Activated CD8-positive, alpha-beta memory T cell treated with anti-CD3 and anti-CD28 coated beads for 36 hours (primary cell): Measurements from ENCODE around the gene KCTD6. TPM values are rescaled to one million over a fixed set of nuclear protein-coding genes. Genes with fewer than 3 reads are reported as not detected.
"Not testable (repeated sequence)": the region's sequence is repeated elsewhere in the genome, so short reads cannot be mapped to it uniquely, and the experiment has no call there.

Experiments used
- CTCF ChIA-PET: fragments of 350-600 bp; sonication (Branson Sonifier 250); formaldehyde crosslinking; loops from one replicate; lab custom pipeline; 2021; ENCODE audit warnings: antibody characterized with exemption; lab: Charles Lee
- POLR2A ChIA-PET: fragments of 350-600 bp; sonication (Branson Sonifier 250); formaldehyde crosslinking; loops from one replicate; lab custom pipeline; 2021; ENCODE audit warnings: antibody characterized with exemption; lab: Charles Lee
- total RNA-seq, 2 experiments: library from RNA; stranded (reverse); gene quantifications; one replicate each; pipeline ENCODE4 v1.2.3, GENCODE V29; 2021

The KCTD6 gene
- total RNA-seq, 2 experiments from 2014 or later, result 6.4 to 6.6 TPM

DNA sequence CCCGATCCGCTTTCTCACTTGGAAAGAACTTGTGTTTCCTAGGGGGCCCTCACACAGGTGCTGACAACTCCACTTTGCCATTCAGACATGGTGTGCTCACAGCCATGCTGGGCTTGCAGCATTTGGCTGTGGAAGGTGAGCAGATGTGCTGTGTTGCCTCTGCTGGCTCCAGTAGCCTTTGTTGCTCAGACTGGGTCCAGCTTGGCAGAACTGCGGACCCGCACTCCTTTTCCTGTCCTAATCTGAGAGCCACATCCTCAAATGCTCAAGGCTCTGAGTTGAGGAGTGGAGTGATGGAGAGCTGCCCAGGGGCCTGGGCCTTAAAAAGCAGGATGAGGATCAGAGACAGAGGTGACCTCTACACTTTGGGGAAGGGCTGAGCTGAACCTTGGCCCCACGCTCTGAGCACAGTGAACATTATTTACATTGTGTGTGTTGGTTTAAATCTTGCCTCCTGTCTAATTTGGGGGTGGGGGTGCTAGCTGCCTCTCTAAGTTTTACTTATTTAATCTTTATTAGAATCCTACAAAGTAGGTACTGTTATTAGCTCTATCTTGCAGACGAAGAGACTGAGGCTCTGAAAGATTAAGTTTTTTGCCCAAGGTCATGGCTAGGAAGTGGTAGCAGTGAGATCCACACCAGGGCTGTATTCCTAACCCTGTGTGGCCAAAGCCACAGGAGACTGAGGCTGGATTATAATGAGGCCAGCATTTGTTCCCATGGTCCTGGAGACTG lies 27.9 kb downstream of the KCTD6 start:
- CTCF ChIA-PET, result interaction anchor here (0.9 kb wide), 1 partner anchor 51 kb away, joined by 3 read pairs; no protein-coding TSS in a partner anchor
- POLR2A ChIA-PET, result no interaction called here

DNA sequence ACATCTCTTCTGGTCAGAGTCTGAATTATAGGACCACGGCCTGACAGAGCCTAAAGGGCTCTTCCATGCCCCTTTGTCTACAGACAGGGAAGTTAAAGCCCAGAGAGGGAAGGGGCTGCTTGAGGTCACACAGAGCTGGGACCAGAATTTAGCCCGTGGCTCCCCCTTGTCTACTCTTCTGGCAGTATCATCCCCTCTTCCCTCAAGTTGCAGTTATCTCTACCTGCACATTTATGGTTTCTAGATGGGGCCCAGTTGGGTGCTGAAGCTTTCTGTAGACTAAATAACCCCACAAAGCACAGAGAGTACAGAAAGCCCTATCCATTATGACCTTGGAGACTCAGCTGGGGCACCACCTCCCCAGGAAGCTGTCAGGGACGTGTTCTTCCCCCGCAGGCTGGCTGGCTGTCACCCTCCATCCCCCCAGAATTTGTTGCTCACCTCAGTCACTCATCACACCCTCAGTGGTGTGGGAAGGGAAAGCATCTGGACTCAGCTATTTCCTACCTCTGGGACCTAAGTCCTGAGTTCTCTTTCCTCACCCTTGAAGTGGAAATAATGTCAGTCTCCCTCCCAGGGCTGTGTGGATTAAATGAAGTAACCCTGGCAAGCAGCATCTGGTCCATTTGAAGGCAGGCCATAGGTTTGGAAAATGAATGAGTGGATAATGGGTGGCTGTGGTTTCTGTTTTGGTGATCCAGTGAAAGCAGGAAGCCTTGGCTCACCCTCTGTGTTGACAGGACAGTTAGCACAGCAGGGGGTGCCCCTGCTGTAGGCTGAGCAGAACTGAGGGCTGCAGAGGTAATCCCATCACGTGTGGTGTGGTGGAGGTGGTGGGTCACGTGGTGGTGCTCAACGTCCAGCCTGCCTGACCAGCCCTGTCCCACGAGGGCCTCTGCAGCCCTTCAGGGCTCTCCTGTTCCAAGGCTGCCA lies 28.8 kb downstream of the KCTD6 start:
- POLR2A ChIA-PET, result interaction anchor here (0.5 kb wide), 1 partner anchor 180 kb away, joined by 3 read pairs; no protein-coding TSS in a partner anchor
- CTCF ChIA-PET, result no interaction called here

DNA sequence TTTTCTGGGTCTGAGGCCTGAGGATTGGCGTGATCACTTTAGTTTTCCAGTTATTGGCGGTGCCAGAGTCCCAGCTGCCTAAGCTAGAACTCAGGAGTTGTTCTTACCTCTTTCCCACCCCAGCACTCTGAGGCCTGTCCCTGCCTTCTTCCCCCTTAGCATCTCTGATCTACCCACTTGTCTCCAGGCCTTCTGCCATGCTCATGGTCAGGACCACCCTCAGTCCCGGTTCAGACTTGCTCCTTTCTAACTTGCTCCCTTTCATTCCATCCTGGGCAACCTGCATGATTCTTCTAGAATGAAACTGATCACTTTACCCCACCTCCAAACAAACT lies 29.4 kb downstream of the KCTD6 start:
- ChIA-PET CTCF (no interaction called here), POLR2A (no interaction called here)

DNA sequence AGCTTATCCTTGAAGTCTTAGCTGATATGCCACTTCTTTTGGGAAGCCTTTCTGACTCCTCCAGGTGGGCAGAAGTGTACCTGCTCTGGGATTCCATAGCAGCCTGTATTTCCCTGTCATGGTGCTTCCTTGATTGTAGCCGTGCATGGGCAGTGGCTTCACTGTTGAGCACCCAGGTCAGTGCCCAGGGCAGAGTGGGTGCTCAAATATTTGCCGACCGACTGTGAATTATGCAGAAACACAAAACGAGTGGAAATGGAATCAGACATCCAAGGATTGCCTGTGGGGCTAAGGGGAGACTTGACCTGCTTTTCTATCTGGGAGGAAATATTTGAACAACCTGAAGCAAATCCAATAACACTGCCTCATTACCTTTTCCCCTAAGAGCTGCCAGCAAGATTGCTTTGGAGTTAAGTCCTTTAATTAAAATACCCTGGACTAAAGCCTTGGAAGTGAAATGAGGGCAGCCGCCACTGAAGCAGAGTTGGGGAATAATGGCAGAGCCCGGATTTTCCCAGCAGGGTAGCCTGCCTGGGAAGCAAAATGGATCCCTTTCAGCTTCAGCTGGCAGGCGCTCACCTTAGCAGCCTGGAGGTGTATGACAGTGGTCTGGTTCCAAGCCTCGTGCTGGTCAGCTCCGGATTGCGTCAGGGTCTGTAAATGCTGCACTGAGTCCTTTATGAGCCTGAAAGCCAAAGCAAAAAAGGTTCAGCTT lies 30.2 kb downstream of the KCTD6 start:
- ChIA-PET POLR2A (no interaction called here), CTCF (no interaction called here)

DNA sequence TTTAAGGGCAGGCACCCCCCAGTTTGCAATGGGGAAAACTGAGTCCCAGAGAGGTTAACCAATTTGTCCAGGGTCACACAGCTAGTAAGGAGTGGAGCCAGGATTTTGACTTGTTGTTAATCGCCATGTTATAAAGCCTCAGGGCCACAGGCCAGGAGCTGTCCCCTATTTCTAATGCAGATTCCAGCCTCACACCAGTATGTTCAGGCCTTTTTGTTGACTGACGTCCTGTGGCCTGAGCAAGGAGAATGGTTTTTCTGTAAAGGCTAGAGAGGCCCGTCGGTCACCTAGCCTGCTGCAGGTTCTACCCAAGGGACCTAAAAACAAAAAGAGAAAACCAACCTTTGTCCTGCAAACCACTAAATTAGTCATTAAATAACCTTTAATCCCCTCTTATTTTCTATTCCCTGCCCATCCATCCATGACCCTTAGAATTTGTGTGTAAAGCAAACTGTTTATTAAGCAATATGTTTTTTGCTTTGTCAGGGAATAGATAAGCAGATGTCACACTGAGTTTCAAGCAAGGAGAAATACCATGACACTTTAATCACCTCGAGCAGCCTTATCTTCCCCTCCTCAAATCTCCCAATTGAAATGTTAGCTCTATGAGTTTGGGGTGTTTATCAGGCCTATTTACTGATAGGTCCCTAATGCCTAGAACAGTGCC lies 31.0 kb downstream of the KCTD6 start:
- ChIA-PET POLR2A (no interaction called here), CTCF (no interaction called here)

DNA sequence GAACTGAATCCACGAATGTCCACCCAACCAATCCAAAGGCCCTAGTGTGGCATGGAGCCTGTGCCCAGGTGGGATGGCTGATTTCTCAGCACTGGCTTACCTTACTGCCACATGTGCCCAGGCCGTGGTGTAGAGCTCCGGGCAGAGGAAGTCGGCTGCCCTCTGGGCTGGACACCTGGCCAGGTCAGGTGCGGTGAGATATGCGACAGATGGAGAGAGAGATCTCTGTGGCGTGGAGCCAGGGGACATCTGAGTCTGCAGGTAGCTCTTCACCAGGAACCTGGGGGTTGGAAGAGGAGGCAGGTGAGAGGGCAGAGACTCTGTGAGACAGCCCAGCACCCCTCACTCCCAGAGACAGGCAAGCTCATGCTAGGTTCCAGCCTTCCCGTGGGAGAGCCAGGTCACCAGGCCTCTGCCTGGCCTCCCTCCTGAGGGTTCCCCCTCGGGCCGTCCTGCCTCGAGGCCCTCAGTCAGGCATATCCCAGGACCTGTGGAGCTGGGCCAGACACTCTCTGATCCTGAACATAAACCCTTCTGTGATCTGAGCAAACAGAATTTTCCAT lies 32.5 kb downstream of the KCTD6 start:
- ChIA-PET CTCF (no interaction called here), POLR2A (no interaction called here)

DNA sequence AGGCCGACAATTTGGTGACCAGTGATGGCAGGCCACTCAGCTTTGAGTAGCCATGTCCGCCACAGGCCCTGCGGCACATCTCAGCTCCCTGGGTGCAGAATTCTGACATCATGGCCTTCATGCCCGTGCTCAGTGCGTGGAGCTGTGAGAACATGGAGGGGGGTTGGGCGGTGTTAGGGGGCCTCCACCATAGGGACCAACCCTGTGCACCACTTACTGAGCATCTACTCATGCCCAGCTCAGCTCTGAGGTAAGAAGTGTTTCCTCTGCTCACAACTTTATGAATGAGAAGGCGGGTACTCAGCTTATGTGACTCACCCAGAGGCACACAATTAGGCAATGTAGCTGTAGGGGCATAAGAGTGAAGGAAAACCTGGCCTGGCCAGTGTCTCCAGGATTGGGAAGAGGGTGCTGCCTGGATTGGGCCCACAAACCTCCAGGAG lies 34.6 kb downstream of the KCTD6 start:
- ChIA-PET POLR2A (no interaction called here), CTCF (no interaction called here)

DNA sequence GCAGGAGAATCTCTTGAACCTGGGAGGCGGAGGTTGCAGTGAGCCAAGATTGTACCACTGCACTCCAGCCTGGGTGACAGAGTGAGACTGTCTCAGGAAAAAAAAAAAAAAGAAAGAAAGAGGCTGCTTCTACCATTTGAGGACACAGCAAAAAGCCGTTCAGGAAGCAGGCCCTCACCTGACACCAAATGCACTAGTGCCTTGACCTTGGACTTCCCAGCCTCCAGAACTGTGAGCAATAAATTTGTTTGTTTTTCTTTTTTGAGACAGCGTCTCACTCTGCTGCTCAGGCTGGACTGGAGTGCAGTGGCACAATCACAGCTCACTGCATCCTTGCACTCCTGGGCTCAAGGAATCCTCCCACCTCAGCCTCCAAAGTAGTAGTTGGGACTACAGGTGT lies 35.5 kb downstream of the KCTD6 start:
- CTCF ChIA-PET, POLR2A ChIA-PET: not testable (repeated sequence)

DNA sequence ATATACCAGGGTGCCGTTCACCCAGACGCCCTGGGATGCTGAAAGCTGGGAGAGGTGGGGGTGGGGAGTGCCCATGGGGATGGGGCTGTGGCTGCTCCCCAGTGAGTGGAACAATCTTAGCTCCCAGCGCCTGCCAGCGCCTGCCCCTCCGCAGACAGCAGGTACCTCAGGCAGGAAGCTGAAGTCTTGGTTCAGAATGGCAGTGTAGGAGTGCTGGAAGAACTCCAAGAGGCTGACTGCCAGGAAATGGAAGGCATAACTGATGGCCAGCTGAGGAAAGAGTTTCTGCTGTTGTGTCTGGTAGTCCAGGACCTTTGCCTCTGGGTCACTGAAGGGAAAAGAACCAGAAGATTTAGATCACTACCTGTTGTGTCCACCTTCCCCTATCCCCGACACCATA lies 36.7 kb downstream of the KCTD6 start:
- ChIA-PET CTCF (no interaction called here), POLR2A (no interaction called here)

DNA sequence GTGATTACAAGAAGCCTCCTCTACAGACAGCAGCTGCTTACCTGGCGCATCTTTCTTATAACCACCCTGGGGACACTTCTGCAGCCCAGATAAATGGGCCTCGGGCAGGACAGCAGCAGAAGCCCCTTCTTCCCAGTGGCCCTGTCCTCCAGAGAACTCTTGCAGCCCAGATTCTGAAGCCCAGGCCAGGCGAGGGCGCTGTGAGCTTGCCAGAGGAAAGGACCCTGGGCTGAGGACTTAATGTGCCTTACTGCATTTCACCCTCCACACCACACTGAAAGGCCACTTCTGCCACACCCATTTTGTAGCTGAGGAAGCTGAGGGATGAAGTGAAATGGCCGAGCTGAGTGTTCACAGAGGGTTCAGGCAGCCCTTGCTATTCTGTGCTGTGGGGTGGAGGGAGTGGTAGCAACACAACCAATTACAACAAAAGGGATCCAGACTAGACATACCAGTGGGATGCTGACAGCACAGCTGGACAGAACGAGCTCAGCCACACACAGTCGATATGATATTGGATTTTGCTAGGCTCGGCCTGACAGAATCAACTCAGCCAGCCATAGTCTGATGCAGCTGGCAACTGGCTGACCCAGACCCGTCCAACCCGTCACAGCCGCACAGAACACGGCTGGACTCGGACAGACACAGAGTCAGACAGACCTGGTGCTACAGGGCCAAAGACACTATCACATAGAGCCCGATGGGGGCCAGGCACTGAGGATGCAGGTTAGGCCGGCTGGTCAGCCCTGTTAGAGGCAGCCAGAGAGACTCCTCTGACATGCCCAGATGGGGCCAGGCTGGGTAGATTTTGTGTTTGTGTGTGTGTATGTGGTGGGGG lies 37.8 kb downstream of the KCTD6 start:
- POLR2A ChIA-PET, result no interaction called here
- CTCF ChIA-PET, result interaction anchor here (0.9 to 1.3 kb wide), 3 partner anchors 44 to 100 kb away, joined by 4 read pairs; no protein-coding TSS in a partner anchor

DNA sequence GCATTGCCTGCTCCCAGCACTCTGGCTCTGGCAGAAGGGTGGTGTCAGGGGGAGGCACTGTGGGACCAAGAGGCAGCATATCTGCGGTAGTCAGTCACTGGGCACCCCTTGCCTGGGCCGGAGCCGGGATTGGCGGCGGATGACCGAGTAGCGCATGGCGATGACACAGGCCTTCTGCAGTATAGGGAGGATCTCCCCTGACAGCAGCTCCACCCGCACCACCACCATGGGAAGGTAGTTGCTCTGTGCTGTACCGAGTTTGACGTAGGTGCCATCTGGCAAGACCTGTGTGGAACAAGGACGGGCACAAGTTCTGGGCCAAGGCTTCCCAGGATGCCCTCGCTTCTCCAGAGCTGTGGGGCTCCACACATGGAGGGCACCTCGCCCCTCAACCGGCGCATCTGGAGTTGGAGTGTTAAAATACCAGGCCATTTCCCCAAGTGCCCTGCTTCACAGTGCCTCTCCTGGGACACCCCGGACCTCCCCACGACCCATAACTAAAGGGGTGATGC lies 38.5 kb downstream of the KCTD6 start:
- ChIA-PET POLR2A (no interaction called here), CTCF (interaction anchor here (1.1 to 1.3 kb wide), 2 partner anchors 45 to 100 kb away, joined by 4 read pairs; no protein-coding TSS in a partner anchor)

DNA sequence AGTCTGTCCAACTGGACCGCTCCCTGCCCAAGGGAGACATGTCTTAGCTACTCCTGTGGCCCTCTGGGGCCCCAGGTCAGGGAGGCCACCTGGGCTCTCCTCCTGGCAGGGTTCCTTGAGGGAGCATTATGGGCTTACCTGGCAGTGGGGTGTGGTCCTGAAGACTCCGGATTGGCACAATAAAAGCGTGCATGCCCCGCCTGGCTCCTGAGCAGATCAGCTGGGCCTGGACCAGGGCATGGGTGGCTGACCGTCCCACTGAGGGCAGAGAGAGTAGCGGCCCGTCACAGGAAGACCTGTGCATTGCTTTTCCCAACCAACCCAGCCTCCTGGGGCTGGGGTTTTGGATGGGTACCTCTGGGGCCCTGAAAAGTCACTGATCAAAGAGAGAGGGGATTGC lies 39.7 kb downstream of the KCTD6 start:
- ChIA-PET CTCF (interaction anchor here (0.6 to 2.6 kb wide), 6 partner anchors 40 to 232 kb away, joined by 3 to 10 read pairs (median 4); partner anchors contain the start of gene KCTD6), POLR2A (no interaction called here)

DNA sequence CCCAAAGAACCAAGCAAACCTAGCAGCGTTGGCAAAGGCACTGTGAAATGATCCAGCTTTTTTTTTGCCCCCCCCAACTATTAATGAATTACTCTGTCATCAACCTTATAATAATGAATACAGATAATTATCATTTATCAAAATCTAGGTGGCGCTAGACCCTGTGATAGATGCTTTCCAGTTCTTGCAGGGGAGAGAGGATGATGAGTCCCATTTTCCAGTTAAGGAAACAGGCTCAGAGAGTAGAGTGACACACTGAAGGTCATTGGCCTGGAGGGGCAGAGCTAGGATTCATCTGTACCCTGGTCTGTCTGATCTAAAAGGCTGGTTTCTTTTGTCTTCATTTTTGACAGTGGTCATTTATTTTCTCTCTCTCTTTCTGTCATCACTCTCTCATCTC lies 40.1 kb downstream of the KCTD6 start:
- POLR2A ChIA-PET, result no interaction called here
- CTCF ChIA-PET, result interaction anchor here (0.6 to 2.6 kb wide), 6 partner anchors 40 to 181 kb away, joined by 3 to 10 read pairs (median 4); partner anchors contain the start of gene KCTD6

DNA sequence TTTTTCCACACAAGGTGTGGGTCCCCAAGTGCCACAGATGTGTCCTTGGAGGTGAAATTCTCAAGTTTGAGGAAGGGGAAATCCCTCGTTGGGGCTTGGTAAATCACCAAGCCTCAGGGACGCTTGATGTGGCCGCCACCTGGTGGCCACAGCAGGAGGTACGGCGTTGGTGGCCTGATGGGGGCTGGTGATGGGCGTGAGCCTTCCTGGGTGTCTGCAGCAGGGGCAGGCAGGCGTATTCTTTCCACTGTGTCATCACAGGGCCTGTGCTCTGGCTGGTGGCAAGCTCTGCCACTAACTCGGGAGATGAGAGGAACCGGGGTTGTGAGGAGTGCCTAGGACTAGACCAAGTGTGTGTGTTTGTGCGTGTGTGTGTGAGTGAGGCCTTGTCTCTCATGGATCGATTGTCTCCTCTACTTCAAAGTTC lies 40.9 kb downstream of the KCTD6 start:
- ChIA-PET CTCF (interaction anchor here (0.6 to 3.1 kb wide), 6 partner anchors 45 to 226 kb away, joined by 3 to 10 read pairs (median 4); partner anchors contain the start of genes HTD2 and RPP14), POLR2A (no interaction called here)

DNA sequence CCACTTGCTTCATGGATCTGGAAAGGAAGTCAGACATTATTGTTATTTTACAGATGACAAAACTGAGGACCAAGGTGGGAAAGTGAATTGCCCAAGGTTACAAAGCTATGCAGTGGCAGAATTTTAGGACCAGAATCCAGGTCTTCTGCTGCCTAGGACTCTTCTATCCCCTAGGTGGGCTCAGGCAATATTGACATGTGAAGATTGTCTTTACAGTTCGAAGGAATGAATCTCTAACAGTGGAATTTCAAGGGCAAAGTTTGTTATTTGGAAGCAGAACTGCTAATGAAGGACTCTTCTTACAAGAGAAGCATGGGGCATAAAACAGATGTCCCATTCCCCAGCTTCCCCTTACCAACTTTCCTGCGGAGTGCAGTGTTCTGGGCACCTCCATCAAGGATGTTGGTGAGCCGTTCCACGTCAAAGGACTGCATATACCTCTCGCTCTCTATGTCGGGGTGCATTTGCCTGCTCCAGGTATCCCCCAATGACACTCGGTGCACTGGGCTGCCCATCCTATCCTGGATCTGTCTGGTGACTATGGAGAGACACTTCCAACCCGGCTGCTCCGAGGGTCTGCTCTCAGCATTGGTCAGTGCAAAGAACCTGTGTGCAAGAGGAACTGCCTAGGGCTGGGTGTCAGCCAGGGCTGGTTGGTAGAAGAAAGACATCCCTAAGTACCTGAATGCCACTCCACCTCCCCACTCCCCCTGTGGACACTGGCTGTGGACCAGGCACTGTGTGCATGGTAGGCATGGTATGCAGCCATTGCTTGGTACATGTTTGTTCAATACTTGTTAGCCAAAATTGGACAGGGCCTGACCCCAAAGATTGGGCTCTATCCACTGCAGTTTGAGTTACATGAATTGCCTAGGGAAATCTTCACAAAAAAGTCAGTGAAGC lies 42.9 kb downstream of the KCTD6 start:
- POLR2A ChIA-PET, result no interaction called here
- CTCF ChIA-PET, result interaction anchor here (1.6 to 3.1 kb wide), 2 partner anchors 71 to 228 kb away, joined by 3 to 9 read pairs; partner anchors contain the start of genes HTD2 and RPP14
